GM23248 (cell line): ENCODE measurements around the gene FOXD4L1.
"Not testable (repeated sequence)": the region's sequence is repeated elsewhere in the genome, so short reads cannot be mapped to it uniquely, and the experiment has no call there.

Experiments
- EZH2 ChIP-seq: fragments of 200-600 bp; sonication (generic); IDR thresholded peaks from 2 replicates; pipeline ENCODE4 v1.6.1; 2018; ENCODE audit warnings: antibody characterized with exemption, mild to moderate bottlenecking; ENCODE audit not compliant: insufficient read depth, poor library complexity, severe bottlenecking
- EZH2phosphoT487 ChIP-seq: fragments of 200-600 bp; sonication (generic); IDR thresholded peaks from 2 replicates; pipeline ENCODE4 v1.6.1; 2018; ENCODE audit warnings: antibody characterized with exemption, moderate library complexity, mild to moderate bottlenecking, low read depth; ENCODE audit not compliant: insufficient read depth

- TF ChIP-seq EZH2, EZH2phosphoT487: not testable (repeated sequence)
Observed at GRCh38 chr2:113504081-113504480, 5.6 kb downstream of the FOXD4L1 start.
